Adrenal gland (tissue), 5 donors: ENCODE data around the gene SQOR.

Experiments used
- CTCF ChIP-seq, 6 experiments: fragments of 450-650 bp in 4 of 6; fragments of 200-600 bp in 2 of 6; sonication (generic) in 1 of 6; IDR thresholded peaks; 1 replicate in 5 of 6; 2 replicates in 1 of 6; pipeline versions ENCODE4 v1.5.1 to v1.8.0; 2016 to 2021; ENCODE audit warnings: antibody characterized with exemption in 6 of 6, mild to moderate bottlenecking in 2 of 6, moderate library complexity in 1 of 6
- POLR2A ChIP-seq, 2 donors: fragments of 450-650 bp; IDR thresholded peaks; one replicate each; pipeline ENCODE4 v1.6.1; 2017; ENCODE audit warnings: antibody characterized with exemption in 2 of 2, mild to moderate bottlenecking in 2 of 2, moderate library complexity in 1 of 2
- donor health status: DM: no; HTN: no; CAD: no.

- TF ChIP-seq POLR2A (IDR thresholded peaks at IDR 0.05) (no peak), CTCF (IDR thresholded peaks at IDR 0.05) (no peak)
Measured at GRCh38 chr15:45589256-45589655, 45.6 kb upstream of the SQOR start.
